HG03139 (cell line): ENCODE data around the gene MUC5B.

Experiments used
- ATAC-seq: cut with Tn5 transposase; IDR thresholded peaks from one replicate; pipeline ENCODE4 v1.9.1; 2021; ENCODE audit not compliant: unreplicated experiment

MUC5B gene

GRCh38 chr11:1219834-1220815 lies 2.7 kb upstream of the MUC5B start:
- ATAC-seq = no peak

GRCh38 chr11:1220941-1221721 lies 1.7 kb upstream of the MUC5B start:
- no peak for ATAC-seq

- no peak for ATAC-seq
Observed at GRCh38 chr11:1221848-1222311, 986 bp upstream of the MUC5B start.

- ATAC-seq = no peak
Observed at GRCh38 chr11:1223346-1224110, 662 bp downstream of the MUC5B start.

- ATAC-seq = no peak
Observed at GRCh38 chr11:1224111-1224490, 1.2 kb downstream of the MUC5B start.

- ATAC-seq = no peak
Observed at GRCh38 chr11:1224491-1225385, 1.9 kb downstream of the MUC5B start.

- ATAC-seq = no peak
Observed at GRCh38 chr11:1225386-1226225, 2.7 kb downstream of the MUC5B start.

GRCh38 chr11:1226226-1226985 lies 3.5 kb downstream of the MUC5B start:
- ATAC-seq = no peak

GRCh38 chr11:1226986-1227550 lies 4.2 kb downstream of the MUC5B start:
- no peak for ATAC-seq

- no peak for ATAC-seq
Observed at GRCh38 chr11:1227551-1228100, 4.8 kb downstream of the MUC5B start.

- no peak for ATAC-seq
Observed at GRCh38 chr11:1228101-1228821, 5.4 kb downstream of the MUC5B start.

GRCh38 chr11:1228921-1229451 lies 6.1 kb downstream of the MUC5B start:
- no peak for ATAC-seq

- ATAC-seq = no peak
Observed at GRCh38 chr11:1229471-1230120, 6.7 kb downstream of the MUC5B start.

GRCh38 chr11:1230121-1230455 lies 7.2 kb downstream of the MUC5B start:
- no peak for ATAC-seq

GRCh38 chr11:1230456-1231395 lies 7.9 kb downstream of the MUC5B start:
- no peak for ATAC-seq
